Fibroblast of lung (primary cell): ENCODE measurements around the gene EDN2.

Experiments used
- CTCF ChIP-seq, 2 donors: IDR thresholded peaks in 1 of 2; conservative IDR thresholded peaks in 1 of 2; 1 replicate in 1 of 2; 2 replicates in 1 of 2; pipeline ENCODE4 v1.5.1; 2011 to 2012; ENCODE audit warnings: low read length in 2 of 2, control low read depth in 1 of 2, inconsistent platforms in 1 of 2, low read depth in 1 of 2, mild to moderate bottlenecking in 1 of 2
- EZH2 ChIP-seq: IDR thresholded peaks from 2 replicates; pipeline ENCODE4 v1.5.1; 2012; ENCODE audit warnings: low read length, control low read depth, mild to moderate bottlenecking; ENCODE audit errors: missing control alignments

GRCh38 chr1:41439234-41439633 lies 45.2 kb downstream of the EDN2 start:
- TF ChIP-seq CTCF (conservative IDR thresholded peaks at IDR 0.05 in 1 of 2, IDR thresholded peaks at IDR 0.05 in 1 of 2; ENCODE audit: low read depth in 1 of 2, low read length in 2 of 2) (no peak), EZH2 (no peak)
